ENCODE results near the gene GOLT1B. TPM values are rescaled to one million over a fixed set of nuclear protein-coding genes. Genes with fewer than 3 reads are reported as not detected.

Gene GOLT1B
- polyA plus RNA-seq, 1 experiment: 119 TPM

- Histone ChIP-seq H3K27me3 (ENCODE audit: control insufficient read depth, insufficient read depth, low read length) (no peaks in the 10 kb centered on the region), H3K36me3 (ENCODE audit: control insufficient read depth, insufficient read depth, low read length) (no peaks in the 10 kb centered on the region), H3K4me3 (ENCODE audit: low read depth, low read length) (no peak overlapping the region)
- ChIA-PET CTCF (no interaction called here), POLR2A (no interaction called here)
- DNase-seq (ENCODE audit: low read depth): no peak
- TF ChIP-seq CTCF (IDR thresholded peaks at IDR 0.05; ENCODE audit: insufficient read depth, low read depth, low read length): no peak
These were observed 65.4 kb downstream of the GOLT1B start for GRCh38 chr12:21566907-21567394.

Other genes starting within 250 kb of the GOLT1B start
- gene SLCO1A2, start 166.9 kb upstream of the GOLT1B start, polyA plus RNA-seq (2011; rRNA removed): not detected in 2 replicates
- not detected in 2 replicates for gene IAPP, start 128.9 kb upstream of the GOLT1B start, polyA plus RNA-seq (2011; rRNA removed)
- 11.1 and 14.2 TPM in 2 replicates for gene PYROXD1, start 64.1 kb upstream of the GOLT1B start, polyA plus RNA-seq (2011; rRNA removed)
- 17.6 and 31.7 TPM in 2 replicates for gene RECQL, start 154 bp upstream of the GOLT1B start, polyA plus RNA-seq (2011; rRNA removed)
- gene SPX, start 24.5 kb downstream of the GOLT1B start, polyA plus RNA-seq (2011; rRNA removed): 0.06 and 0.12 TPM in 2 replicates
- not detected in 2 replicates for gene GYS2, start 103.1 kb downstream of the GOLT1B start, polyA plus RNA-seq (2011; rRNA removed)
- 275 and 592 TPM in 2 replicates for gene LDHB, start 156.1 kb downstream of the GOLT1B start, polyA plus RNA-seq (2011; rRNA removed)

All from BJ (cell line).